NCI-H774 (cell line): ENCODE measurements around the gene UBE2J1.
"Not testable (repeated sequence)": the region's sequence is repeated elsewhere in the genome, so short reads cannot be mapped to it uniquely, and the experiment has no call there.

ENCODE experiments used
- DNase-seq: peaks from one replicate; lab custom pipeline; 2025; lab: John Stamatoyannopoulos, UW

The UBE2J1 gene

GRCh38 chr6:89320012-89320559 is 32.4 kb downstream of the UBE2J1 start:
- no peak for DNase-seq

- no peak for DNase-seq
These were observed 35.5 kb downstream of the UBE2J1 start for GRCh38 chr6:89317067-89317466.

- DNase-seq = no peak
These were observed 37.2 kb downstream of the UBE2J1 start, which contains the start of gene GABRR2 for GRCh38 chr6:89315249-89315885. Gene GABRR2 (minus strand): TSS chr6:89315299. CDS start chr6:89315165, 134 bp downstream.

- DNase-seq = no peak
These were observed 37.8 kb downstream of the UBE2J1 start for GRCh38 chr6:89314692-89315091.

GRCh38 chr6:89313006-89313405 is 39.5 kb downstream of the UBE2J1 start:
- DNase-seq = peak; percentile 6

GRCh38 chr6:89311853-89312531 is 40.5 kb downstream of the UBE2J1 start:
- peak; percentile 84 for DNase-seq

GRCh38 chr6:89311530-89311852 is 41.0 kb downstream of the UBE2J1 start:
- no peak for DNase-seq

GRCh38 chr6:89310929-89311328 is 41.6 kb downstream of the UBE2J1 start:
- no peak for DNase-seq

GRCh38 chr6:89308525-89309395 is 43.8 kb downstream of the UBE2J1 start:
- DNase-seq = no peak

GRCh38 chr6:89304517-89304916 is 48.0 kb downstream of the UBE2J1 start:
- DNase-seq = not testable (repeated sequence)

- DNase-seq = no peak
These were observed 49.6 kb downstream of the UBE2J1 start for GRCh38 chr6:89302936-89303335.

GRCh38 chr6:89302195-89302770 is 50.2 kb downstream of the UBE2J1 start:
- no peak for DNase-seq

- DNase-seq = no peak
These were observed 50.8 kb downstream of the UBE2J1 start for GRCh38 chr6:89301586-89302194.

- DNase-seq = peak; percentile 42
These were observed 53.1 kb downstream of the UBE2J1 start for GRCh38 chr6:89299466-89299850.

- peak; percentile 21 for DNase-seq
These were observed 53.6 kb downstream of the UBE2J1 start for GRCh38 chr6:89298680-89299465.

- peak; percentile 40 for DNase-seq
These were observed 54.7 kb downstream of the UBE2J1 start for GRCh38 chr6:89297695-89298351.

- no peak for DNase-seq
These were observed 56.5 kb downstream of the UBE2J1 start for GRCh38 chr6:89295981-89296380.

GRCh38 chr6:89295116-89295515 is 57.4 kb downstream of the UBE2J1 start:
- not testable (repeated sequence) for DNase-seq

GRCh38 chr6:89291256-89291819 is 61.2 kb downstream of the UBE2J1 start:
- no peak for DNase-seq
